Testis (tissue), 2 donors: ENCODE measurements around the gene CMPK1.

ENCODE experiments used
- CTCF ChIP-seq, 3 experiments: fragments of 450-650 bp in 2 of 3; fragments of 200-600 bp in 1 of 3; sonication (generic) in 1 of 3; IDR thresholded peaks; one replicate each; pipeline ENCODE4 v1.5.1; 2016 to 2019; ENCODE audit warnings: antibody characterized with exemption in 3 of 3, mild to moderate bottlenecking in 2 of 3, moderate library complexity in 1 of 3
- POLR2A ChIP-seq: fragments of 450-650 bp; IDR thresholded peaks from one replicate; pipeline ENCODE4 v1.6.1; 2017; ENCODE audit warnings: antibody characterized with exemption, mild to moderate bottlenecking, moderate library complexity

- TF ChIP-seq CTCF (IDR thresholded peaks at IDR 0.05) (no peak), POLR2A (no peak)
Observed at GRCh38 chr1:47388030-47388890, 54.7 kb downstream of the CMPK1 start.
